PC-3 (cell line): ENCODE measurements around the gene CAPN12.

Source experiments
- EZH2 ChIP-seq: fragments of 300-600 bp; sonication (generic); IDR thresholded peaks from one replicate; pipeline ENCODE4 v1.6.1; 2017; ENCODE audit warnings: antibody characterized with exemption, mild to moderate bottlenecking, low read length; ENCODE audit not compliant: unreplicated experiment
- EZH2phosphoT487 ChIP-seq: fragments of 300-600 bp; sonication (generic); IDR thresholded peaks from 2 replicates; pipeline ENCODE4 v1.6.1; 2018; ENCODE audit warnings: mild to moderate bottlenecking, antibody characterized with exemption, low read length, borderline replicate concordance
- TF ChIP-seq, protein P1 (sequence below): fragments of 300-600 bp; sonication (generic); conservative IDR thresholded peaks from 2 replicates; pipeline ENCODE4 v1.5.1; 2017; ENCODE audit warnings: antibody characterized with exemption, low read depth, mild to moderate bottlenecking, low read length

DNA sequence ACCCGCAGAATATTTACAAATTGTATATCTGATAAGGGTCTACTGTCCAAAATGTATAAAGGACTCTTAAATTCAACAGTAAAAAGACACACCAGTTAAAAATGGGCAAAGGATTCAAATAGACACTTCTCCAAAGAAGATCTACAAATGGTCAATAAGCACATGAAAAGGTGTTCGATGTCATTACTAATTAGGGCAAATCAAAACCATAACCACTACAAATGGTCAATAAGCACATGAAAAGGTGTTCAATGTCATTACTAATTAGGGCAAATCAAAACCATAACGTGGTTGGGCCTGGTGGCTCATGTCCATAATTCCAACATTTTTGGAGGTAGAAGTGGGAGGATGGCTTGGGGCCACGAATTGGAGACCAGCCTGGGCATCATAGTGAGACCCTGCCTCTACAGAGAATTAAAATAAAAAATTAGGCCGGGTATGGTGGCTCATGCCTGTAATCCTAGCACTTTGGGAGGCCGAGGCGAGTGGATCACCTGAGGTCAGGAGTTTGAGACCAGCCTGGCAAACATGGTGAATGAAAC is 56.4 kb downstream of the CAPN12 start:
- TF ChIP-seq, protein P1, sequence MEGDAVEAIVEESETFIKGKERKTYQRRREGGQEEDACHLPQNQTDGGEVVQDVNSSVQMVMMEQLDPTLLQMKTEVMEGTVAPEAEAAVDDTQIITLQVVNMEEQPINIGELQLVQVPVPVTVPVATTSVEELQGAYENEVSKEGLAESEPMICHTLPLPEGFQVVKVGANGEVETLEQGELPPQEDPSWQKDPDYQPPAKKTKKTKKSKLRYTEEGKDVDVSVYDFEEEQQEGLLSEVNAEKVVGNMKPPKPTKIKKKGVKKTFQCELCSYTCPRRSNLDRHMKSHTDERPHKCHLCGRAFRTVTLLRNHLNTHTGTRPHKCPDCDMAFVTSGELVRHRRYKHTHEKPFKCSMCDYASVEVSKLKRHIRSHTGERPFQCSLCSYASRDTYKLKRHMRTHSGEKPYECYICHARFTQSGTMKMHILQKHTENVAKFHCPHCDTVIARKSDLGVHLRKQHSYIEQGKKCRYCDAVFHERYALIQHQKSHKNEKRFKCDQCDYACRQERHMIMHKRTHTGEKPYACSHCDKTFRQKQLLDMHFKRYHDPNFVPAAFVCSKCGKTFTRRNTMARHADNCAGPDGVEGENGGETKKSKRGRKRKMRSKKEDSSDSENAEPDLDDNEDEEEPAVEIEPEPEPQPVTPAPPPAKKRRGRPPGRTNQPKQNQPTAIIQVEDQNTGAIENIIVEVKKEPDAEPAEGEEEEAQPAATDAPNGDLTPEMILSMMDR, result no peak
- TF ChIP-seq EZH2phosphoT487, result no peak
- TF ChIP-seq EZH2, result no peak
